Measurements from ENCODE around the gene RNPS1. TPM values are rescaled to one million over a fixed set of nuclear protein-coding genes. Genes with fewer than 3 reads are reported as not detected.

Gene RNPS1
- total and polyA plus RNA-seq, 2 experiments from 2014 or later, result 315 to 384 TPM

DNA sequence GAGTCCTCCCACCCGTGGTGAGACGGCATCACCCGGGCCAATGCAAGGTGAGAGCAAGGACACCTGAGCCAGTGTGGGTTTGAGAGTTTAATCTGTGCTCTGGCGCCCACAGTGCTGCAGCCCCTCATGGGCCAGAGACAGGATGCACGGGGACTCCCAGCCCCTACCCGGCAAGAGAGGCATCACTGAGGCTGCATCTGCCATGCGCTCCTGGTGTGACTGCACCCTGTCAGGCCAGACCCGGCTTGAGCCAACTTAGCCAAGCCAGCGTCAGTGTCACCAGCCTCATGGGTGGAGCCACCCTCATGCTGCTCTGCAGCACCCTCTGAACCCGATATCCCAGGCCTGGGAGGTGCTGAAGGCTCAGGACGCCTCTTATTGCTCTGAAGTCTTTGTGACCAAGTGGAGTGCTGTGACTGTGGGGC lies 56.0 kb downstream of the RNPS1 start:
- H3K9me3 Mint-ChIP-seq, result no peaks in the 10 kb centered on the region; the same call in 2 of the 3 replicates
- Histone ChIP-seq H2AFZ (no peak overlapping the region), H3K27me3 (ENCODE audit: insufficient read depth) (no peaks in the 10 kb centered on the region), H3K4me3 (no peak overlapping the region), H3K4me2 (no peak overlapping the region), H3K27ac (ENCODE audit: low read depth) (no peak overlapping the region), H3K4me1 (ENCODE audit: insufficient read depth) (peaks cover 10% of the 10 kb centered on the region; the same call in 1 of the 2 replicates), H3K79me2 (replicated peaks; ENCODE audit: insufficient read depth) (peaks cover 19% of the 10 kb centered on the region), H4K20me1 (replicated peaks; ENCODE audit: insufficient read depth) (peaks cover 18% of the 10 kb centered on the region), H3K9me2 (ENCODE audit: insufficient read depth) (no peaks in the 10 kb centered on the region), H3F3A (replicated peaks; ENCODE audit: low read depth) (peaks cover 36% of the 10 kb centered on the region; the same call in 1 of the 2 replicates), H3K36me3 (ENCODE audit: insufficient read depth) (0 out of 2 replicates have a peak, but pooled peaks cover 5% of the 10 kb centered on the region)
- H3K4me3 Mint-ChIP-seq, result peak overlapping the region; percentile 52
- H3K4me1 Mint-ChIP-seq, result peaks cover 23% of the 10 kb centered on the region
- peaks cover 20% of the 10 kb centered on the region for H3K27me3 Mint-ChIP-seq (ENCODE audit: insufficient read depth, low read depth, poor library complexity)
- TF ChIP-seq EZH2phosphoT487 (IDR thresholded peaks at IDR 0.05; ENCODE audit: unreplicated experiment), result no peak
- TF ChIP-seq POLR2AphosphoS5 (IDR thresholded peaks at IDR 0.05; ENCODE audit: low read depth), result peak; percentile 54; the same call in 1 of the 2 replicates
- H3K27ac Mint-ChIP-seq, result peak overlapping the region; percentile 77
- ATAC-seq (no peak), DNase-seq (ENCODE audit: low spot score) (no peak)
- peaks cover 31% of the 10 kb centered on the region for H3K36me3 Mint-ChIP-seq (ENCODE audit: low read depth)

DNA sequence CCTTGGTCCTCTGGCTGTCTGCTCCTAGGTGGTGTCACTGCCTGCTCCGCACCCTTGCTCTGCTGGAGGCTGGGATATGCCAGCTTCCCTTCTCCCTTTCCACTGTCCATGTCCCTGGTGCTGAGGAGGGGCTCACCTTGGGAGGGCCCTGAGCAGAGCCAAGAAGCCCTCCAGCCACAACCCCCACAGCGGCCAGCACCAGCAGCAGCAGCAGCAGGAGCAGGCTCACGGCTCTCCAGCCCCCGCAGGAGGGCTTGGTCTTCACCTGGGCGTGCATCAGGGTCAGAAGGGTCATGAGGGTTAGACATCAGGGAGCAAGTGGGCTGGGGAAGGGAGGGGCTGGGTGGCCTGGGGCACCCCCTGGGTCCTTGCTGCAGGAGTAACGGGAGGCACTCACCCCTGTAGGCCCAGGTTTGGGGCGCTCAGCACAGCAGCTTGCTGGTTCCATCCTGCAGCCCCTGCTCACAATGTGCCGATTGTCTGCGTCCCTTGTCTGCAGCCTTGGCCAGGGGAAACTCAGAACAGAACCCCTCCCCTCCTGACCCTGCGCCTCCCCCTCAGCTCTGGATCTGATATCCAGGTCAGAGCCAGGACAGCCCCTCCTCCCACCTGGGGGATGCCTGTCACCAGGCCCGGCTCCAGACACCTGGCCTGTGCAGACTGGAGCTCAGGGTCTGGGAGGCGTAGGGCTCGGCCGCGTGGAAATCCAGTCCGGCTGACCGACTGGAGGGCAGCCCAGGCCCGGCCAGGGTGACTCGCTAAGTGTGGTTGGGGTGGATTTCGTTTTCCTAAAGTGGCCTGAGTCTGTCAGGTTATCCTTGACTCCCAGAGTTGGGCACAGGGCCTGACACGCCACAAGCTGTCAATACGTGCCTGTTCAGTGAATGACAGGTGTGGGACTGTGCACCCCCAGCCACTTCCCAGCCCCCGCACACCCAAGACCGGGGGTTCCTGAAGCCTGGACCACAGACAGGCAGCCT lies 57.2 kb downstream of the RNPS1 start, which contains the start of gene BRICD5:
BRICD5 (minus strand) TSS at position 478 of the 980 bp plus-strand sequence; CDS start at position 448, 30 bp downstream.
- Histone ChIP-seq H3K27me3 (ENCODE audit: insufficient read depth) (no peaks in the 10 kb centered on the region), H3K4me3 (no peak within 1 kb of the TSS), H2AFZ (no peak within 1 kb of the TSS), H4K20me1 (replicated peaks; ENCODE audit: insufficient read depth) (peaks cover 18% of the 10 kb centered on the region), H3F3A (replicated peaks; ENCODE audit: low read depth) (peaks cover 32% of the 10 kb centered on the region; the same call in 1 of the 2 replicates), H3K4me1 (ENCODE audit: insufficient read depth) (peaks cover 10% of the 10 kb centered on the region; the same call in 1 of the 2 replicates), H3K36me3 (ENCODE audit: insufficient read depth) (0 out of 2 replicates have a peak, but pooled peaks cover 5% of the 10 kb centered on the region), H3K9me2 (ENCODE audit: insufficient read depth) (no peaks in the 10 kb centered on the region), H3K4me2 (no peak within 1 kb of the TSS), H3K27ac (ENCODE audit: low read depth) (no peak within 1 kb of the TSS), H3K79me2 (replicated peaks; ENCODE audit: insufficient read depth) (peaks cover 16% of the 10 kb centered on the region)
- DNase-seq (ENCODE audit: low spot score) (peak; percentile 58), ATAC-seq (no peak)
- peak; percentile 43 for TF ChIP-seq POLR2AphosphoS5 (IDR thresholded peaks at IDR 0.05; ENCODE audit: low read depth)
- TF ChIP-seq ETS1 (IDR thresholded peaks at IDR 0.05), result no peak
- TF ChIP-seq EZH2phosphoT487 (IDR thresholded peaks at IDR 0.05; ENCODE audit: unreplicated experiment), result no peak
- TF ChIP-seq ZNF331 (CRISPR knock-in tag; IDR thresholded peaks at IDR 0.05; ENCODE audit: low read depth), result no peak
- Mint-ChIP-seq H3K4me1 (peaks cover 26% of the 10 kb centered on the region), H3K9me3 (no peaks in the 10 kb centered on the region; the same call in 2 of the 3 replicates), H3K4me3 (peak within 1 kb of the TSS; percentile 52; the same call in 1 of the 3 replicates), H3K27ac (peak within 1 kb of the TSS; percentile 77), H3K36me3 (ENCODE audit: low read depth) (peaks cover 35% of the 10 kb centered on the region), H3K27me3 (ENCODE audit: insufficient read depth, low read depth, poor library complexity) (peaks cover 24% of the 10 kb centered on the region)

- Histone ChIP-seq H3K4me1 (ENCODE audit: insufficient read depth) (peaks cover 10% of the 10 kb centered on the region; the same call in 1 of the 2 replicates), H3K4me3 (no peak overlapping the region), H3K79me2 (replicated peaks; ENCODE audit: insufficient read depth) (peaks cover 16% of the 10 kb centered on the region), H3K27ac (ENCODE audit: low read depth) (no peak overlapping the region), H4K20me1 (replicated peaks; ENCODE audit: insufficient read depth) (peaks cover 18% of the 10 kb centered on the region), H2AFZ (no peak overlapping the region), H3F3A (replicated peaks; ENCODE audit: low read depth) (peaks cover 29% of the 10 kb centered on the region; the same call in 1 of the 2 replicates), H3K9me2 (ENCODE audit: insufficient read depth) (no peaks in the 10 kb centered on the region), H3K36me3 (ENCODE audit: insufficient read depth) (0 out of 2 replicates have a peak, but pooled peaks cover 5% of the 10 kb centered on the region), H3K4me2 (no peak overlapping the region), H3K27me3 (ENCODE audit: insufficient read depth) (no peaks in the 10 kb centered on the region)
- H3K27ac Mint-ChIP-seq, result no peak overlapping the region
- peaks cover 22% of the 10 kb centered on the region for H3K27me3 Mint-ChIP-seq (ENCODE audit: insufficient read depth, low read depth, poor library complexity)
- DNase-seq (ENCODE audit: low spot score) (no peak), ATAC-seq (no peak)
- H3K9me3 Mint-ChIP-seq, result no peaks in the 10 kb centered on the region
- H3K4me1 Mint-ChIP-seq, result peaks cover 26% of the 10 kb centered on the region
- H3K36me3 Mint-ChIP-seq (ENCODE audit: low read depth), result peaks cover 35% of the 10 kb centered on the region
- H3K4me3 Mint-ChIP-seq, result no peak overlapping the region
- TF ChIP-seq NANOG (IDR thresholded peaks at IDR 0.05; ENCODE audit: borderline replicate concordance) (no peak), CREB1 (CRISPR knock-in tag; IDR thresholded peaks at IDR 0.05; ENCODE audit: low read depth) (no peak), ETS1 (IDR thresholded peaks at IDR 0.05) (no peak)
- TF ChIP-seq, protein P1, sequence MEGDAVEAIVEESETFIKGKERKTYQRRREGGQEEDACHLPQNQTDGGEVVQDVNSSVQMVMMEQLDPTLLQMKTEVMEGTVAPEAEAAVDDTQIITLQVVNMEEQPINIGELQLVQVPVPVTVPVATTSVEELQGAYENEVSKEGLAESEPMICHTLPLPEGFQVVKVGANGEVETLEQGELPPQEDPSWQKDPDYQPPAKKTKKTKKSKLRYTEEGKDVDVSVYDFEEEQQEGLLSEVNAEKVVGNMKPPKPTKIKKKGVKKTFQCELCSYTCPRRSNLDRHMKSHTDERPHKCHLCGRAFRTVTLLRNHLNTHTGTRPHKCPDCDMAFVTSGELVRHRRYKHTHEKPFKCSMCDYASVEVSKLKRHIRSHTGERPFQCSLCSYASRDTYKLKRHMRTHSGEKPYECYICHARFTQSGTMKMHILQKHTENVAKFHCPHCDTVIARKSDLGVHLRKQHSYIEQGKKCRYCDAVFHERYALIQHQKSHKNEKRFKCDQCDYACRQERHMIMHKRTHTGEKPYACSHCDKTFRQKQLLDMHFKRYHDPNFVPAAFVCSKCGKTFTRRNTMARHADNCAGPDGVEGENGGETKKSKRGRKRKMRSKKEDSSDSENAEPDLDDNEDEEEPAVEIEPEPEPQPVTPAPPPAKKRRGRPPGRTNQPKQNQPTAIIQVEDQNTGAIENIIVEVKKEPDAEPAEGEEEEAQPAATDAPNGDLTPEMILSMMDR (conservative IDR thresholded peaks at IDR 0.05; ENCODE audit: low read depth in 2 of 2), result no peak
Observed at GRCh38 chr16:2210009-2210332, 58.0 kb downstream of the RNPS1 start.

Measured in GM23338 (cell line).